ENCODE data around the gene MAP2. TPM values are rescaled to one million over a fixed set of nuclear protein-coding genes. Genes with fewer than 3 reads are reported as not detected.

Gene MAP2
- total RNA-seq, 4 donors from 2014 or later: 73.8 to 211 (median 122) TPM

DNA sequence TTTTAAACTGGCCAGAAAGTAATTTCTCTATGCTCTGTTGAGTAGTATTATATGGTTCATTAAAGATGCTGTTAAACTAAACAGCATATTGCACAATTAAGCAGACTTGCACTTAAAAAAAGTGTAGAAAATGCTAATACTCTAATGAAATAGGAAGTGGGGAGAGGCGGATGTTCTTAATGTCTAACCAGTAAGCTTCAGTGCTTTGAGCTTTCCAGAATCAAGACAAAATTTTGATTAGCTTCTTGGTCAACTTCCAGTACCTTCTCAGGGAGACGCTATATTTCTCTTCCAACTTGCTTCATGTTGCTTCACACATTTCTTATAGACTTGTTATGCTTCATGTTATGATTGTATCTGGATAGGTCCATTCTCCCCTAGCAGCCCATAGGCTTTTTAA lies 89.1 kb downstream of the MAP2 start:
- intact Hi-C loops (cut with DNase I): no loop called here
- no peak for DNase-seq
- Histone ChIP-seq H3K36me3 (no peaks in the 10 kb centered on the region), H3K27ac (no peak overlapping the region), H3K4me3 (replicated peaks in 1 of 3) (no peak overlapping the region), H3K4me1 (no peaks in the 10 kb centered on the region), H3K9me3 (no peaks in the 10 kb centered on the region), H3K27me3 (no peaks in the 10 kb centered on the region)
- TF ChIP-seq POLR2A (IDR thresholded peaks at IDR 0.05): no peak
- TF ChIP-seq, protein P1, sequence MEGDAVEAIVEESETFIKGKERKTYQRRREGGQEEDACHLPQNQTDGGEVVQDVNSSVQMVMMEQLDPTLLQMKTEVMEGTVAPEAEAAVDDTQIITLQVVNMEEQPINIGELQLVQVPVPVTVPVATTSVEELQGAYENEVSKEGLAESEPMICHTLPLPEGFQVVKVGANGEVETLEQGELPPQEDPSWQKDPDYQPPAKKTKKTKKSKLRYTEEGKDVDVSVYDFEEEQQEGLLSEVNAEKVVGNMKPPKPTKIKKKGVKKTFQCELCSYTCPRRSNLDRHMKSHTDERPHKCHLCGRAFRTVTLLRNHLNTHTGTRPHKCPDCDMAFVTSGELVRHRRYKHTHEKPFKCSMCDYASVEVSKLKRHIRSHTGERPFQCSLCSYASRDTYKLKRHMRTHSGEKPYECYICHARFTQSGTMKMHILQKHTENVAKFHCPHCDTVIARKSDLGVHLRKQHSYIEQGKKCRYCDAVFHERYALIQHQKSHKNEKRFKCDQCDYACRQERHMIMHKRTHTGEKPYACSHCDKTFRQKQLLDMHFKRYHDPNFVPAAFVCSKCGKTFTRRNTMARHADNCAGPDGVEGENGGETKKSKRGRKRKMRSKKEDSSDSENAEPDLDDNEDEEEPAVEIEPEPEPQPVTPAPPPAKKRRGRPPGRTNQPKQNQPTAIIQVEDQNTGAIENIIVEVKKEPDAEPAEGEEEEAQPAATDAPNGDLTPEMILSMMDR (IDR thresholded peaks at IDR 0.05): no peak
- WGBS, 2 donors: 83 to 91% methylated on average over 2 of the region's 2 CpGs

- WGBS, 2 donors: 78 to 87% methylated on average over 5 of the region's 5 CpGs
- TF ChIP-seq, protein P1 (IDR thresholded peaks at IDR 0.05): no peak
- TF ChIP-seq POLR2A (IDR thresholded peaks at IDR 0.05): no peak
- Histone ChIP-seq H3K36me3 (no peaks in the 10 kb centered on the region), H3K9me3 (no peaks in the 10 kb centered on the region), H3K27ac (no peak overlapping the region), H3K4me3 (replicated peaks in 1 of 3) (no peak overlapping the region), H3K4me1 (no peaks in the 10 kb centered on the region), H3K27me3 (no peaks in the 10 kb centered on the region)
- no peak for DNase-seq
- intact Hi-C loops (cut with DNase I): no loop called here
These were observed 93.6 kb downstream of the MAP2 start for GRCh38 chr2:209517436-209517835.

DNA sequence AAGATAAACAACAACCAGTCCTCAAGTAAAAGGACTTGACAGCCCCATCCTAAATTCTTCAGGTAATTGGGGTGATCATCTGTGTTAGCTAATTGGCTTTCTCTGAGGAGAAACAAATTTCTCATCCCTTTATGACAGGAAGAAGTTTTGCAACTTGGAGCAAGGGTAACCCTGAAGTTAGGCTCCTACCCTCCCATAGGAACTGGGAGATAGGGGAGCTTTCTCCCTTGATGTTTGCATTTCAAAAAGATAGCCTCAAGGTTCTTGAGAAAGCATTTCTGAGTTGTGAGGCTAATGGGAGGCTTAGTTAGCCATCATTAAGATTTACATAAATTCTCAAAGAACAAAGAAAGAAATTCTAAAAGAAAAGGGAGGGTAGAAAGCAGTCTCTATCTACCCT lies 95.4 kb downstream of the MAP2 start:
- Histone ChIP-seq H3K36me3 (no peaks in the 10 kb centered on the region), H3K4me3 (replicated peaks in 1 of 3) (no peak overlapping the region), H3K27ac (no peak overlapping the region), H3K4me1 (peaks cover 6 to 8% of the 10 kb centered on the region in 2 donors), H3K27me3 (no peaks in the 10 kb centered on the region), H3K9me3 (no peaks in the 10 kb centered on the region)
- TF ChIP-seq, protein P1 (IDR thresholded peaks at IDR 0.05): no peak
- TF ChIP-seq POLR2A (IDR thresholded peaks at IDR 0.05): no peak
- intact Hi-C loops (cut with DNase I): no loop called here
- DNase-seq: no peak

DNA sequence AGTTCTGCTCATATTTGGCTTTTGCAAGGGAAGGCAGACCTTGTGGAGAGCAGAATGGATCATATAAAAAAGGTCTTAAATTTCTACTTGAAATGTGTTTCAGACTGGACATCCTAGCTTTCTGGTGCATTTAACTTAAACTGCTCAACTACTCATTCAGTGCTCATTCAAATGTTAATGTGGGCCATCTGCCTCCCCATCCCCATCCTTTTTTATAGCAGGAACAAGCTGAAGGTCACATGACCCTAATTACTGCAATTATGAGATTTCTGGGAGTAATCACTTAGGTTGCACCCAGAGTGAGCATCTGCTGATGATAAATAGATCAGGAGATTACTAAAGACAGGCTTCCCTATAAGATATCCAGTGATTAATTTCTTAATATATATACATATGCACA lies 96.1 kb downstream of the MAP2 start:
- Histone ChIP-seq H3K36me3 (no peaks in the 10 kb centered on the region), H3K27ac (no peak overlapping the region), H3K4me3 (replicated peaks in 1 of 3) (no peak overlapping the region), H3K9me3 (no peaks in the 10 kb centered on the region), H3K27me3 (no peaks in the 10 kb centered on the region), H3K4me1 (peaks cover 11 to 15% of the 10 kb centered on the region in 2 donors)
- intact Hi-C loops (cut with DNase I): no loop called here
- TF ChIP-seq, protein P1 (IDR thresholded peaks at IDR 0.05): no peak
- TF ChIP-seq POLR2A (IDR thresholded peaks at IDR 0.05): no peak
- no peak for DNase-seq

DNA sequence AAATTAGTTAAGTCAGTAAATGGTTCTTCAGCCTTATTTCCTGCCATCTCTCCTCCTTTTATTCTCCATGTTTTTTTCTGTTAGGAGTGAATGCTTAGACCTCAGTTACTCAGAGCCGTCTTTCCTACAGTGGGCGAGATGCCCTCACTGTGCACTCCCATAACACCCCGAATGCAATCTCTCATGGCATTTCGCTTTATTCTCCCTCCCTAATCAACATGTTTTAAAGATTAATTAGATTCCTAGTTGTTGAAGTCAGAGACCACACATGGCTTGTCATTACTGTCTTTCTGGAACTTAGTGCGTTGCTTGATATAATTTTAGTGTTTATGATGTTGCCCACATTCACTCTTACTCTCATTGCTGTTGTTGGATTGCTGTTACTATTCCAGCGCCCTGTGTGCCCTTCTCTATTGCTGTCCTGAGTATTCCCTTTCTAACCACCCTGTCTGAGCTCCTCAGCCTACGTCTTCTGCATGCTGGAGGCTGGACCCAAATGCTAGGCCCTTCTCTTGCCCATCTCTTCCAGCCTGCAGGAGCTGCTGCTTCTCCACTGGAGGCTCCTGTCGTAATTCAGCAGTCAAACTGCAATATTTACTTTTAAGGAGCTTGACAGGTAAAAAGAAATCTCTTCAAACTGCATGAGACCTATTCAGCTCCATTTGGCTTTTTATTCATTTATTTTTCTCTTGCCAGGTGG lies 99.3 kb downstream of the MAP2 start:
- no peaks in the 10 kb centered on the region for H3K27me3 ChIP-seq
- H3K4me1 ChIP-seq: peaks cover 27 to 31% of the 10 kb centered on the region in 2 donors
- intact Hi-C loops (cut with DNase I): no loop called here
- H3K36me3 ChIP-seq: no peaks in the 10 kb centered on the region
- no peaks in the 10 kb centered on the region for H3K9me3 ChIP-seq
- TF ChIP-seq, protein P1 (IDR thresholded peaks at IDR 0.05): no peak
- TF ChIP-seq POLR2A (IDR thresholded peaks at IDR 0.05): no peak
- no peak overlapping the region for H3K4me3 ChIP-seq (replicated peaks in 1 of 3)
- WGBS, 2 donors: 83 to 88% methylated on average over 8 of the region's 8 CpGs
- DNase-seq: no peak
- H3K27ac ChIP-seq: peak overlapping the region; percentile 20 to 67 (median 36)
